ENCODE data around the gene RAB40B.

Gene RAB40B

DNA sequence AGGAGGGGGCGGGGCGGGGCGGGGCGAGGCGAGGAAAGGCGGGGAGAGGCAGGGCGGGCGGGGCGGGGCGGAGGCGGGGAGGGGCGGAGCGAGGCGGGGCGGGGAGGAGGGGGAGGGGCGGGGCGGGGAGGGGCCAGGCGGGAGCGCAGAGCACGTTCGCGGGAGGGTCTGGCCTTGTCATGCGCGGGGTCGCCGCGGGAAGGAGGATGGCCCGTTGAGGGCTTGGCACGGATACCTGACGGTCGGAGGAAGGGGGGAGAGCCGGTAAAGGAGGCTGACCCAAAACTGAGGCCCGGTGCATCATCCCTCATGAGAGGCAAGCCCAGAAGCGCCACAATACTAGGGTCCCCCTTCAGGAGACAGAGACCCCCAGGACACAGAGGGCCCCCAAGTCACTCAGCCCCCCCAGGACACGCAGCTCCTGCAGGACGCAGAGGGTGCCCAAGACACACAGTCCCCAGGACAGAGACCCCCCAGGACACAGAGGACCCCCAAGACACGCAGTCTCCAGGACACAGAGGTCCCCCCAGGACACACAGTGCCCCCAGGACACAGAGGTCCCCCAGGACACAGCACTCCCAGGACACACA, 49.7 kb downstream of the RAB40B start:
- DNase-seq (ENCODE audit: low spot score), result no peak

DNA sequence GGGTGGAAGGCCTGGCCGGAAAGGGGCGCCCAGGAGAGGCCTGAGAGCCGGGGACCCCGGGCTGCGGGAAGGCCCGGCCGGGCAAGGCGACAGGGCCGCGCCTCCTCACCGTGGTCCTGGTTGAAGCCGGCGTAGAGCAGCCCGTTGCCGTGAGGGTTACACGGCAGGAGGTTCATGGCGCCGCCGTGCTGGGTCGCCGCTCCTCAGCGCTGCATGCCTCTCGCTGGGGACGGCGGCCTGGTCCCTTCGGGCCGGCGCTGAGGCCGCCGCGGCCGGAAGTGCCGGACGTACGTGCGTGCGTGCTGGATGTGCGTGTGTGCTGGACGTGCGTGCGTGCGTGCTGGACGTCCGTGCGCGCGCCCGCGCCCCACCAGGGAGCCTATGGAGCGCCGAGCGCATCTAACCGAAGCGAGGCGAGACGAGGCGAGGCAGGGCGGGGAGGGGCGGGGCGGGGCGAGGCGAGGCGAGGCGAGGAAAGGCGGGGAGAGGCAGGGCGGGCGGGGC, 50.3 kb downstream of the RAB40B start, which contains the start of gene WDR45B:
TSS of gene WDR45B (minus strand) at position 280 of the 504 bp plus-strand sequence. CDS start at position 176, 104 bp downstream.
- peak; percentile 92 for DNase-seq (ENCODE audit: low spot score)

DNA sequence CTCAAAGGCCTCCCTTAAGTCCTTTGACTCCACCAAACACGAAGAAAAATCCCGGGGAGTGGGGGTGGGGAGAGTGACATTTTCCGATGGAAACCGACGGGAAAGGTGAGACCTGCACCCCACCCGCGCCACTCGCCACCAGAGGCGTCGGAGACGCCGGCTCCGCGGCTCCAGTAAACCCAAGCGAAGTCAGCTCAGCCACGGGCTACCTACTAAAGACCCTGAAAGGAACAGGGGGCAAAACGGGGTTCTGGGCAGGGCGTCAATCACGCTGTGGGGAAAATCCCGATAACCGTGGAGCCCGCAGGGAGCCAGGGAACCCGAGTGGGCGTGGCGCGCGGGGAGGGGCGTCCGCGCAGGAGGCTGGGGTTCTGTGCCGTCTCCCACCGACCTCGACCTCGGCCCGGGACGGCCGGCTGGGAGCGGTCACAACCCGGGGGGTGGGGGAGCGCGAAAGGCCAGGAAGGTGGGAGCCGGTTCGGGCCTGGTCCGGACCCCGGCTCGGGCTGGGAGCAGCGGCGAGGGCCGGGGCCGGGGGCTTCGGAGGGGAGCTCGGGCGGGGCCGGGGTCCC, 50.8 kb downstream of the RAB40B start:
- peak; percentile 21 for DNase-seq (ENCODE audit: low spot score)

DNA sequence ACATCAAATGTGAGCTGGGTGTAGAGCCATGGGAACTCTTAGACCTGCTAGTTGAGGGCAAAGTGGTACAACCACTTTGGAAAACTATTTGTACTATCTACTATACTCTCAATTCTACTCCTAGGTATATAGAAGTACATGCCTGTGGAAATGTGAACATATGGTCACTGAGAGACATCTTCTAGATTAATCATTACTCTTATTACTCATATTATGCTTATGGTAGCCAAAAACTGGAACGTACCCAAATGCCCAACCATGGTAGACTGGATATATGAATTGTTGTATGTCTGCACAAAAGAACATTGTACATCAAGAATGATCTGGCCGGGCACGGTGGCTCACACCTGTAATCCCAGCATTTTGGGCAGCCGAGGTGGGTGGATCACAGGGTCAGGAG, 53.0 kb downstream of the RAB40B start:
- no peak for DNase-seq (ENCODE audit: low spot score)

DNA sequence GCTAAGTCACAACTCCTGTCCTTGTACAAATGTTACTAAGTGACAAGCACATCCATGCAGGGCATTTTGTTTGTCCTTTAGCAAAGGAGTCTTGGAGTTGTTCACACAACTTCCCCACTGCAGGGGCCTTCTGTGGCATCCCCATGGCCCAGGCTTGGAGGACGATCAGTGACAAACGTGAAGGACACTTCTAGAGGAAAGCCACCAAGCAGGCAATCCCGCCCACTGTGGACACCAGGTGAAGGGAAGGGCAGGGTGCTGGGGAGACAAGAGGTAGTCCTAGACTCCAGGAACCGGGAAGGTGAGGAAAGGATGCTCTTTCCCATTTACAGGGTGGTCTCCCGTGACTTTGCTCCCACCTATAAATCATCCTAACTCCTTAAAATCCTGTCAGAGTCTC, 54.4 kb downstream of the RAB40B start:
- DNase-seq (ENCODE audit: low spot score), result no peak

GRCh38 chr17:82642022-82642421, 56.5 kb downstream of the RAB40B start:
- DNase-seq (ENCODE audit: low spot score), result no peak

DNA sequence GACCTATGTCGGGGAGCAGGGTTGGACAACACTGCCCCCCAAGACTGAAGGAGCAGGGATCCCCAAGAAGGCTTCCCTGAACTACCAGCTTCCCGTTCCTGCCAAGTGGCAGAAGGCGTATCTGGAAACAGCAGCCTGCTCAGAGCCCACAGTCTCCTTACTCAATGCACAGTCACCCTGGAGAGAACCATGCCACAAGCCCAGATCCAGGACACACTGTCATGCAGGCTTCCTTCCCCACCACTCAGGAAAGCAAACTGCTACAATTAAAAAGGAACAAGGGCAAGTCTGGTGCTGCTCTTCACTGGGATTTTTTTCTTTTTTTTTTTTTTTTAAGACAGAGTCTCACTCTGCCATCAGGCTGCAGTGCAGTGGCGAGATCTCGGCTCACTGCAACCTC, 58.5 kb downstream of the RAB40B start:
- DNase-seq (ENCODE audit: low spot score), result no peak

- no peak for DNase-seq (ENCODE audit: low spot score)
Observed at GRCh38 chr17:82639628-82640027, 58.9 kb downstream of the RAB40B start.

GRCh38 chr17:82638183-82638773, 60.2 kb downstream of the RAB40B start:
- DNase-seq (ENCODE audit: low spot score), result no peak

- DNase-seq (ENCODE audit: low spot score), result no peak
Observed at GRCh38 chr17:82636626-82637598, 61.6 kb downstream of the RAB40B start.

DNA sequence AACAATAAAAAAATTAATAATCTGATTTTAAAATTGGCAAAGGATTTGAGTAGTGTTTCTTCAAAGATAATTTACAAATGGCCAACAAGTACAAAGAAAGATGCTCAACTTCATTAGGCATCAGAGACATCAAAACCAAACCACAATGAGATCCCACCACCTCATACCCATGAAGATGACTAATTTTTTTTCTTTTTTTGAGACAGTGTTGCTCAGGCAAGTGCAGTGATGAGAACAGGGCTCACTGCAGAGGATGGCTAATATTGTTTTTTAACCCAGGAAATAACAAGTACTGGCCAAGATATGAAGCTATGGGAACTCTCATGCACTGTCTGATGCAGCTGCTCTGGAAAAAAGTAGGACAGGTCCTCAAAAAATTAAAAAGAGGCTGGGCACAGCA, 65.2 kb downstream of the RAB40B start:
- DNase-seq (ENCODE audit: low spot score), result no peak

- no peak for DNase-seq (ENCODE audit: low spot score)
Observed at GRCh38 chr17:82632451-82632850, 66.0 kb downstream of the RAB40B start.

GRCh38 chr17:82631544-82631943, 67.0 kb downstream of the RAB40B start:
- no peak for DNase-seq (ENCODE audit: low spot score)

GRCh38 chr17:82630212-82630611, 68.3 kb downstream of the RAB40B start:
- no peak for DNase-seq (ENCODE audit: low spot score)

GRCh38 chr17:82629748-82630147, 68.8 kb downstream of the RAB40B start:
- DNase-seq (ENCODE audit: low spot score), result no peak

GRCh38 chr17:82627405-82627804, 71.1 kb downstream of the RAB40B start:
- DNase-seq (ENCODE audit: low spot score), result no peak

DNA sequence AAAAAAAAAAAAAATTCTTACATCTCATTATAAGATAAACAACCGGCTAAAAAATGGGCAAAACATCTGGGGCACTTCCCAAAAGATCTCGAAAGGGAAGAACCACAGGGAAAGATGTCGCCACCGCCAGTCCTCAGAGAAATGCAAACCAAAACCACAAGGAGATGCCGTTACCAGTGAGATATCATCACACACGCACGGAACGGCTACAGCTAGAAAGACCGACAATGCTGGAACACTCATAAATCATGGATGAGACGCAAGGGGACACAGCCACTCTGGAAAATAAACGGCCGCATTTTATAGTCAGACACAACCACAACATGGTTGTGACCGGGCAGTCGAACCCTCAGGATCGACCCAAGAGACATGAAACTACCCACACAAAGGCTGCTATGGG, 74.8 kb downstream of the RAB40B start:
- DNase-seq (ENCODE audit: low spot score), result no peak

DNA sequence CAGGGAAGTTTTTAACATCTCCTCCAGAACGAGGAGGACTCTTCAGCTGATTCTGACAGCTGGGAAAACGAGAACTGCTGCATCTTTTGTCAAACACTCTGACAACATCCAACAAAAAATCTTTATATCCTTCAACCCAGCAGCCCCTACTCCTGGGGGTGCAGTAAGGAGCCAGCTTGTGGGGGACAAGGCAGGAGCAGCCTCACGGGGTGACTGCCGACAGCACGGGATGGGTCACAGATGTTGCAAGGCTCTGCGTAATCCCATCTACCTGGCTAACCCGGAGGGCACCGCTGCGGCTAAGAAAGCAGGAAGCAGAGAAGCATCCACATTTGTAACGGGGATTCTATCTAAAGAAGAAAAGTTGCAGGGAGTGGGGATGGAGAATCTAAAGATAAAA, 78.9 kb downstream of the RAB40B start:
- no peak for DNase-seq (ENCODE audit: low spot score)

DNA sequence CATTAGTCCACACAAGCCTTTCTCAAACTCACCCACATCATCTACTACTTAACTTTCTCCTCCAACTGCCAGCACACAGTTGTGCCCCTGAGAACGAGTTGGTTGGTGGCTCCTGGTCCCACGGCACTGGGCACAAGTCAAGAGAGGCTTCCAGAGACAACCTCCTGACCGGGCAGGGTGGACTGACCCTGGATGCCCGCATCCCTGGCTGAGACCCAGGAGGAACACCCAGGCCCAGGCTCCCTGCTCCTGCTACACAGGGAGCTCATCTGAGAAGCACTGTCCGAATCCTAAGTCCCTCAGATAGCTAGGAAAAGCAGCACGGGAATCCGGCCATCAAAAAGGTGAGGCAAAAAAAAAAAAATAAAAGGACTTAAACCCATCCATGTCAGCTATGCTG, 79.3 kb downstream of the RAB40B start:
- no peak for DNase-seq (ENCODE audit: low spot score)

DNA sequence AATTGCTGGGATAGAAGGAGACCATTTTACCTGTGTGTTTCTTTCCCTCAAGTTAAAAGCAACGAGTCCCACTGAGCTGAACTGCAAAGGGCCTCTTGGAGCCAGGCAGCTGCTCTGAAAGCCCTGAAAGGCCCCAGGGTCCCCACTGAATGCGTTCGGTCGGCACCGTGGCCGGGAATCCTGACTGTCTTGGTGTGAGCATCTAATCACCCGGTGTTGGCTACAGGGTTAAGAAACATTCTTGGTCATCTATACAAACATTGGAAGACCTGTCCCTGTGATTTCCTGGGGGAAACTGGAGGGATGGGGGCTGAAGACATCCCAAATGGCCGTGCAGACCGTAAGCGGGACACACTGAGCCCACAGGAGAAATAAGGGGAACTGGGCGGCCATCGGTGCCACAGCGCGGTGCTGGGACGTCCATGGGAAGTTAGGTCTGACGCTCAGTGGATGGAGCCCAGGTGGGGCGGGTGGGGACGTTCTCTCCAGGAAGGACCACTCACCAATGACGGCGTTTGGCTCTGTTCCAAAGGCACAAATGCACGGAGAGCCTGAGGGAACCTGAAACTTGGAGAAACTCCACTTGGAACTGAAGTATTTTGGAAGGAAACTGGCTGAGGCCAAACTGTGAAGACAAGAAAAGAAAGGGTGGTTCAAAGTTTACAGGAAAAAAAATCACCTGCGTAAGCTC, 82.3 kb downstream of the RAB40B start:
- no peak for DNase-seq (ENCODE audit: low spot score)

DNA sequence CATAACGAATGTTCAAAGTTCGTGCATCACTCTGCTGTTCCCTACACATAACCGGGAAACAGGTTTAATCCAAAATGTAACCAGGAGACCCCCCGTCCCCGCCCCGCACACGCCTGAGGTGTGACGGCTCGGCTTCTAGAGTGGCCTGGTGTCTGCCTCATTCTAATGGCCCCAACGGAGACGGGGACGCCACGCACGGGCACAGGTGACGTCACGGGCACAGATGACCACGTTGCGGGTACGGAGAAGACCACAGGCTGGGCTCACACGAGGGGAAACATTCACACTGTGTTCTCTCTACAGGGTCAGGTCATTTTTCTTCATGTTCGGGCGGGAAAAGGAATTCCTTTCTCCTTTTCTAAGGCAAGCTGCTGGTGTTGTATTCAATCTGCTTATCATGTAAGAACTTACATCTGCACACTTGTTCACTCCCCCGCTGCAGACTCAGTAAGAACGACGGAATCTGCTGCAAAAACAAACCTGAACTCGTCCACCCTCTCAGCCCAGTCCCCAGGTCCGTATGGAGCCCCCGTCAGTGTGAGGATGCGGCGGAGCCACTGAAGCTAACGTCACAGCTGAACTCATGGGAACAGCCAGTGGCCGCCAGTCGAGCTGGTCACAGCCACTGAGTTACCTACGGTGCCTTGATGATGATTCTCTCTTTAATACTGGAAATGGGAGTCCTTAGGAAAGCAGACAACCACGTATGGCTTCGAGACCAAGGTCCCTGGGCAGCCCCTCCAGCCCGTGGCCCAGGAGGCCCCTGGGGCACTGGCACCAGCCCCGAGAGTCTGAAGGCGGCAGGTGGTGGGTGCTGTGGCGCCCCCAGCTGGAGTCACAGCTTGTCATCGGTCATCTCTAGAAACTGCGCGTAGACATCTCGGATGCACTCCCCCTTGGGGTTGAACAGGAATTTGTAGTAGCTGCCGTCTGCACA, 83.1 kb downstream of the RAB40B start:
- DNase-seq (ENCODE audit: low spot score), result no peak

All from hematopoietic multipotent progenitor cell treated with erythropoietin and hydrocortisone succinate and interleukin-3 and kit ligand, for 15 days (in vitro differentiated cells).